ENCODE data around the gene OR7D2.

The OR7D2 gene
- 0 to 0.13 (median 0) reads per million in 18 experiments for total RNA-seq

- no peak for DNase-seq
Measured at GRCh38 chr19:9178901-9179300, at the start of gene OR7D2. TSS of gene OR7D2 (plus strand) at chr19:9178979. CDS start at chr19:9185782, 6,803 bp downstream.

GRCh38 chr19:9130965-9131364 is 47.8 kb upstream of the OR7D2 start:
- peak; percentile 62 to 67 for DNase-seq

DNA sequence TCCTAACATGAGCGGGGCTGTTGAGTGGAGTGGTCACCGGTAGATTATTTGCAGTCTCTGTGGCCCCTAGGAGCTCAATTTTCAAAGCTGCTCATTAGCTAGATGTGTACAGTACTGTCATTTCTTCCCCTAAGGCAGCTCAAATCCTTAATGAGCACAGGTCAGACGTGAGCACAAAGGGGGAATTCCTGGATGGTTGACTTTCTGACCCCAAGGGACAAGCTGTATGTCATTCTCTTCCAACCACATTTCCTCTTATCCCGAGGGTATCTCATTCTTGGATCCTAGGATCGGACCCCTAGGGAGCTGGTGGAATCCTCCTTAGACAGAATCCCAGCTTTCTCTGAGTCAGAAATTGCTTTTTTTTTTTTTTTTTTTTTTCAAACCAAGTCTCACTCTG is 46.4 kb upstream of the OR7D2 start:
- DNase-seq: no peak

DNA sequence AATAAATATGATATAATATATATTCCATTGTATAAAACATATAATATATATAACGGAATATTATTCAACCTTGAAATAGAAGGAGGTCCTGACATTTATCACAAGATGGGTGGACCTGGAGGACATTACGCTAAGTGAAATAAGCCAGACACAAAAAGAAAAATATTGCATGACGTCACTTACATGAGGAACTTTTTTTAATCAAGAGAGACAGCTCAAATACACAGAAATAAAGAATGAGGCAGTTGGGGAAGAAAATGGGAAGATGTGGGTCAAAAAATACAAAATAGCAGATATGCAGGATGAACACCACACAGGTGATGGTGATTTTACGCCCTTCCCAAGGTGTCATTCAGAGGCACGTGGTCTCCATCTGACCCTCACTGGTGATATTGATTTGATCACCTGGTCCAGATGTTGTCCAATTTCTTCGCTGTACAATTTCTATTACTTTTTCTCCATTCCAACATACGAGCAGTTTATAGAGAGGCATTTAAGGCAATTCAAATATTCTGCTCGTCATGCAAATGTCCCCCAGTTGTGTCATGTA is 39.1 kb upstream of the OR7D2 start:
- no peak for DNase-seq

DNA sequence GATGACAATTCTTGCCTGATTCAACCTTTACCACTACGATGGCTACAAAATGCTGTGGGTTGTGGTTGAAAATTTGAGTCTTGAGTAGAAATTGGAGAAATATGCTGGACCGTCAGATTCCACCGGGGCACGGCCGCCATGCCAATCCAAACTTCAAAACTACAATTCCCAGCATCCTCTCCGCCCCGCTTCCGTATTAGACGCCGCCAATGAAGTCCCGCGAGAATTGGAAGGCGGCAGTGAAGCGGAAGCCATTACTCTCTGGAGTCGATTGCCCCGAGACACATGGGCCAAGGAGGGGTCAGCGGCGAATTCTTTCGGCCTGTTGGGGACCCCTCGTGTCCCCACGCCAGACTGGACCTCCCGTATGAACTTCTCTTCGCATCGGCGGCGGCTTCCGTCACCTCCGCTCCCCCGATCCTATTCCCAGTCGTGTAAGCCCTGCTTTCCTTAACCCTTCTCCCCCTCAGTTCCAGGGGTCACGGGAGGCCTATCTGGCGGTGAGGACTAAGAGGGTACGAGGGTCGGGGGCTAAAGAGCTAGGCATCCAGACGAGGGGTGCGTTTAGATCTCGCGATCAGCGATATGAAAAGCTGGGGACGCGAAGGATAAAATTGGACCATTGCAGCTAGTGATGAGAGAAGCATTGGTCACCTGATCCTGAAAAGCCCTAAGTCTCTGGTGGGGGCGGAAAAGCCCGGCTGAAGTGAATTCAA is 38.5 kb upstream of the OR7D2 start, which contains the start of gene ZNF317:
TSS of gene ZNF317 (plus strand) at position 239 of the 716 bp plus-strand sequence. CDS start 15,620 bp downstream, outside the sequence.
- peak; percentile 95 to 96 for DNase-seq

DNA sequence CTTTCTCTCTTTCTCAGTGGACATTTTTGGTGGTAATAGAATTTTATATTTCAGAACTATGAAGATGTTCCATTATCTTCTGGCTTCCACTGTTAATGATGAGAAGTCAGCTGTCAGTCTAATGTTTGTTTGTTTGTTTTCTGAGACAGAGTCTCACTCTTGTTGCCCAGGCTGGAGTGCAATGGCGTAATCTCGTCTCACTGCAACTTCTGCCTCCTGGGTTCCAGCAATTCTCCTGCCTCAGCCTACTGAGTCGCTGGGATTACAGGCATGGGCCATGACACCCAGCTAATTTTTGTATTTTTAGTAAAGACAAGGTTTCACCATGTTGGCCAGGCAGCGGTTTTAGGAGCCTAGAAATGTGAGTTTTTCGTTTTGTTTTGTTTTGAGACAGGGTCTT is 33.9 kb upstream of the OR7D2 start:
- peak in 1 of 2 donors; percentile 13 for DNase-seq

DNA sequence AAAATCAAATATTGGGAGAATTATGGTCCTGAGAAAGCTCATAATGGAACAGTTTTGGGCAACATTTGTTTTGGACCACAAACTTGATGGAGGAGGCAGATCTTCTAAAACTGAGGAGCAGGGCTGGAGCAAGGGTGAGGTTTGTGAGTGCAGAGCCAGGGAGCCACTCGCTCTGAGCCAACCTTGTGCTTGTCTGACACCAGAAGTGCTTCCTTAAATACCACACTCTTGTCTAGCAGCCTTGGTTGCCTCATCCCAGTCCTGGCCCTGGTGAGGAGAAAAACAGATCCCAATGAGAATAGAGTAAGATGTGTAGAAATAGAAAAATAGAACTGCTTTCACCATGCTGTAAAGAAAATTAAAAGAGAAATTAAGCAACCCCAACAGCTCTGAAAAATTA is 31.9 kb upstream of the OR7D2 start:
- DNase-seq: peak in 1 of 2 donors; percentile 8

DNA sequence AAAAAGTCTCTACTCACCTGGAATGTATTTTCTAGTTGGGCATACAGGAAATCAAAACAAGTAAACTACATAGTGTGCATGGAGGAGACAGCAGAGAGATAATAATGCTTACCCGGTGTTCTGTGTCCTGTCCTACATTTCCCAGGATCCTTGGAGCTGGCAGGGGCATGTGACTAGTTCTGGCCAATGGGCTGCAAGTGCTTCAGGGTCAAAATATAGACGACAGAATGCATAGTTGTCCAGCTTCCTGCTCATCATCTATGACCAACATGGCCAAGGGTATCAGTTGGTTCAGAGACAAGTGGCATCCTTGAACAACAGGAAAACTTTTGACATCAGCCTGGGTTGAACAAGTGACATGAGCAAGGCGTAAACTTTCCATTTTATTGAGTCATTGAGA is 30.1 kb upstream of the OR7D2 start:
- no peak for DNase-seq

DNA sequence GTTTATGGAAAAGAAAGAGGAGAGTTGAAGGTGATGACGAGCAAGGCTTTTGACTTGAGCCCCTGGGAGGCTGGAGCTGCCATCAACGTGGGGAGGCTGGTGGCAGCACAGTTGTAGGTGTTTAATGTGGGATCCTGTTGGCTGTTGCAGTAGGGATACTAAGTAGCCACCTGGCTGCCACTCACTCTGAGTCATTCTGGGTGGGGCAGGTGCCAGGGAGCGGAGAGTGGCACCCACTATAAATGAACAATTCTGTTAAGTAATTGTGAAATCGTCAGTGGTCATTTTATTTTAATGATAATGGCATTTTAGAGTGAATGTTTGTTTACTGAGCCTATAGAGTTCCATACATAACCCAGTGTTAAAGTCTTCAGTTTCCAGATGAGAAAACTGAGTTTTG is 28.8 kb upstream of the OR7D2 start:
- DNase-seq: no peak

- no peak for DNase-seq
Measured at GRCh38 chr19:9150650-9151049, 28.1 kb upstream of the OR7D2 start.

DNA sequence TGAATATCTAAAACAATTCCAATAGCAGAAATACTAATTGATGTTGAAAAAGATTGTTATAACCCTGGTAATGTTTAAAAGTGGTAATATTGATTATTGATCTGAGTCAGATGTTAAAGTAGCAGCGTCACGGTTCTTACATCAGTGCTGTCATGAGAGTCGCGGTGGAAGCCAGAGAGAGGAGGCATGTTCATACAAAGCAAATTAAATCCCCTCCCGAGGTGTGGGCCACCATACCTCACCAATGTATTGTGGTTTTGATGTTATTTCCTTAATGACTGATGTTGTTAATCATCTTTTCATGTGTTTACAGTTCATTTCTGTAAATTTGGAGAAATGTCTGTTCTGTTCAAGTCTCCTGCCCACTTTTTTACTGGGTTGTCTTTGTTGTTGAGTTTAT is 27.4 kb upstream of the OR7D2 start:
- no peak for DNase-seq

GRCh38 chr19:9155591-9155990 is 23.2 kb upstream of the OR7D2 start:
- DNase-seq: no peak

DNA sequence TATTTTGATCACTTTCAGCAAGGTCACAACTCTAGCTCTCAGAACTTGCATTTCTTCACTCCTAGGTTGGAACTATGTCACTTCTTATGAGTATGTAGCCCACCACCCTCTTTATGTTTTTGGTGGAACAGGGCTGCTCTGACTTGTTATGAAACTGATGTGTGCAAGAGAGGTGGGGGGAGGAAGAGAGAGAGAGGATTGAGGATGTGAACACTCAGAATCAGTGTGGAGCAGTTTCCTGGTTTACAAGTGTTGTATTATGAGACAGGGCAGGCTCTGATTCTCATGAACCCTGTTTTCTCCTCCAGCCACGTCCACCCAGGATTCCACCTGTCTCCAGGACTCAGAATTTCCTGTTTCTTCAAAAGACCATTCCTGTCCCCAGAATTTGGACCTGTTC is 22.5 kb upstream of the OR7D2 start:
- no peak for DNase-seq

- DNase-seq: no peak
Measured at GRCh38 chr19:9159891-9160290, 18.9 kb upstream of the OR7D2 start.

DNA sequence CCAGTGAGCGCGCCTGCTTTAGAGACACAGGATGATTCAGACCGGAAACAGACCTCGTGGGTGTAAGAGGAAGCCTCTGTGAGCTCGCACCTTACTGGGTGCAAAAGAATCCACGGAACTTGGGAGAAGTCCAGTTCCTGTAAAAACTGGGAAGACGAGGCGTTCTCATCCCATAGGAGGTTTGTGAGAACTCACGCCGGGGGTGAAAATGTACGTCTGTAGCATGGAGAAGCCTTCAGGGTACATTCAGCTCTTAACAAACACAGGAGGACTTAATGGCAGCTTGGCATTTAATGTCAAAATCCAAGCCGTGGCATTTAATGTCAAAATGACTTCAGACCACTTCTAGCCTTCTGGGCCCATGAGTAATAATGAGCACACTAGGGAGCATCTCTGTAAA is 17.4 kb upstream of the OR7D2 start:
- no peak for DNase-seq

DNA sequence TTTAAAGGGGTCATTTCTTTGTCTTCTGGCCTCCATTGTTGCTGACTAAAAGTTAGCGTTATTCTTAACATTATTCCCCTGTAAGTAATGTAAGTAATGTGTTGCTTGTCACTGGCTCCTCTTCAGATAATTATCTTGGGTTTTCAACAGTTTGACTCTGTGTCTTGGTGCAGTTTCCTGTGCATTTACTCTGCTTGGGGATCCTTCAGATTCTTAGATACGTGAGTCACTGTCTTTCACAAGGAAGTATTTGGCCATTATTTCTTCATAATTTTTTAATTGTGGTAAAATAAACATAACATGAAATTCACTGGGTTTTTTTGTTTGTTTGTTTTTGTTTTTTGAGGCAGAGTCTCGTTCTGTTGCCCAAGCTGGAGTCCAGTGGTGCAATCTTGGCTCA is 13.5 kb upstream of the OR7D2 start:
- no peak for DNase-seq

DNA sequence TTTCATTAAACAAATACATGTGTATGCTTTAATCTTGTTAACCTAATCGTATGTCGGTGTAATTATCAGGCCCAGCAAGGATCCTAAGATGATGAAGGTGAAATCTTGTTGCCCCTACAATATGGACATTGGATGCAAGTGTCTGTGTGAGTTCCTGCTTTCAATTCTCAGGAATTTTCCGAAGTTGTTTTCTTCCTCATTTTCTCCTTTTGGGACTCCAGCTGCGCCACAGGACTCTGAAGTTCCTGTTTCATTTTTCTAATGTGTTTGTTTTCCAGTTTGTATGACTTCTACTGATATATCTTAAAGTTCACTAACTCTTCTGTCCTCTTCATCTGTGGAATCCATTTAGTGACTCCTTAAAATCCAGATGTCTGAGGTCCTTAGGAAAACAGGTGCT is 11.9 kb upstream of the OR7D2 start:
- peak; percentile 6 to 14 for DNase-seq

- DNase-seq: no peak
Measured at GRCh38 chr19:9171393-9171991, 7.3 kb upstream of the OR7D2 start.

- DNase-seq: no peak
Measured at GRCh38 chr19:9175326-9175725, 3.5 kb upstream of the OR7D2 start.

GRCh38 chr19:9183000-9183399 is 4.2 kb downstream of the OR7D2 start:
- DNase-seq: no peak

GRCh38 chr19:9187191-9187590 is 8.4 kb downstream of the OR7D2 start:
- DNase-seq: no peak

- no peak for DNase-seq
Measured at GRCh38 chr19:9189535-9189934, 10.8 kb downstream of the OR7D2 start.

GRCh38 chr19:9198044-9198443 is 19.3 kb downstream of the OR7D2 start:
- DNase-seq: peak; percentile 15 to 48

DNA sequence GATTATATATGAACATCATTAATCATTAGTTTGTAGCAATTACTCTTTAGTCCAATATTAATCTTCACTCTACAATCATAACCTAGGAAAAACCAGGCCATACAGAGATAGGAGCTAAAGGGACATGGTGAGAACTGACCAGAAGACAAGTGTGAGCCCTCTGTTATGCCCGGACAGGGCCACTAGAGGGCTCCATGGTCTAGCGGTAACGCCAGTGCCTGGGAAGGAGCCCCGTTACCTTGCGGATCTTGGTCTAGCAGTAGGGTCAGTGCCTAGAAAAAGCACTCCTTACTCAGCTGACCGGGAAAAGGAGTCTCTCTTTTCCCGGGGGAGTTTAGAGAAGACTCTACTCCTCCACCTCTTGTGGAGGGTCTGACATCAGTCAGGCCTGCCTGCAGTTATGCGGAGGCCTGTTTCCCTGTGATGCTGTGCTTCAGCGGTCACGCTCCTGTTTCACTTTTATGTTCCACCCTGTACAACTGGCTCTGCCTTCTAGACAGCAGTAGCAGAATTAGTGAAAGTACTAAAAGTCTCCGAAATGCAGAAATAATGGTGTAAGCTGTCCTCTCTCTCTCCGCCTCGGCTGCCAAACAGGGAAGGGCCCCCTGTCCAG is 26.8 kb downstream of the OR7D2 start:
- peak; percentile 54 to 64 for DNase-seq
